Right forelimb (tissue), 1 donor: Measurements from ENCODE around the gene PILRA.
A peak's percentile ranks its signal among the peaks of the same experiment; 100 is the strongest.
"Not testable (repeated sequence)": the region's sequence is repeated elsewhere in the genome, so short reads cannot be mapped to it uniquely, and the experiment has no call there.

Experiments
- DNase-seq: peaks from one replicate; pipeline ENCODE4 v3.0.0-alpha.2; 2018

PILRA gene

GRCh38 chr7:100373261-100373831 is at the start of gene PILRA:
TSS of gene PILRA (plus strand) at chr7:100373487. CDS start at chr7:100373657, 170 bp downstream.
- DNase-seq, result no peak

GRCh38 chr7:100324194-100324593 is 49.1 kb upstream of the PILRA start:
- DNase-seq, result not testable (repeated sequence)

- not testable (repeated sequence) for DNase-seq
Measured at GRCh38 chr7:100325671-100326070, 47.6 kb upstream of the PILRA start.

GRCh38 chr7:100326914-100327313 is 46.4 kb upstream of the PILRA start:
- DNase-seq, result not testable (repeated sequence)

- DNase-seq, result peak; percentile 93
Measured at GRCh38 chr7:100335566-100336466, 37.5 kb upstream of the PILRA start.

- DNase-seq, result not testable (repeated sequence)
Measured at GRCh38 chr7:100338083-100338696, 35.1 kb upstream of the PILRA start.

GRCh38 chr7:100341286-100341685 is 32.0 kb upstream of the PILRA start:
- DNase-seq, result not testable (repeated sequence)

GRCh38 chr7:100342765-100343164 is 30.5 kb upstream of the PILRA start:
- no peak for DNase-seq

GRCh38 chr7:100344124-100344559 is 29.1 kb upstream of the PILRA start:
- not testable (repeated sequence) for DNase-seq

- DNase-seq, result not testable (repeated sequence)
Measured at GRCh38 chr7:100344560-100345287, 28.6 kb upstream of the PILRA start.

GRCh38 chr7:100345288-100345672 is 28.0 kb upstream of the PILRA start:
- not testable (repeated sequence) for DNase-seq

- no peak for DNase-seq
Measured at GRCh38 chr7:100346921-100347320, 26.4 kb upstream of the PILRA start.

GRCh38 chr7:100348805-100349204 is 24.5 kb upstream of the PILRA start:
- no peak for DNase-seq

GRCh38 chr7:100349757-100350156 is 23.5 kb upstream of the PILRA start:
- DNase-seq, result no peak

GRCh38 chr7:100351657-100352058 is 21.6 kb upstream of the PILRA start:
- no peak for DNase-seq

- not testable (repeated sequence) for DNase-seq
Measured at GRCh38 chr7:100352230-100352781, 21.0 kb upstream of the PILRA start.

GRCh38 chr7:100352984-100353684 is 20.2 kb upstream of the PILRA start:
- DNase-seq, result no peak

- DNase-seq, result no peak
Measured at GRCh38 chr7:100353685-100354330, 19.5 kb upstream of the PILRA start.

- no peak for DNase-seq
Measured at GRCh38 chr7:100356416-100357068, 16.7 kb upstream of the PILRA start.

- DNase-seq, result no peak
Measured at GRCh38 chr7:100357131-100357561, 16.1 kb upstream of the PILRA start.
